ENCODE data around the gene PRKAA2.

The PRKAA2 gene

GRCh38 chr1:56631901-56632300 is 13.2 kb upstream of the PRKAA2 start:
- FAIRE-seq (no peak), DNase-seq (ENCODE audit: insufficient read length, low spot score) (no peak)
- TF ChIP-seq SPI1 (IDR thresholded peaks at IDR 0.05; ENCODE audit: low read depth, low read length) (no peak), PAX5 (IDR thresholded peaks at IDR 0.05; ENCODE audit: insufficient read depth, low read length, severe bottlenecking) (no peak), POLR2AphosphoS5 (IDR thresholded peaks at IDR 0.05; ENCODE audit: low read depth, low read length) (no peak), POLR2A (IDR thresholded peaks at IDR 0.05; ENCODE audit: low read depth, low read length) (no peak), TAF1 (IDR thresholded peaks at IDR 0.05; ENCODE audit: low read depth, low read length) (no peak), POU2F2 (IDR thresholded peaks at IDR 0.05; ENCODE audit: low read depth, low read length) (no peak)

- no peak for TF ChIP-seq SPI1 (IDR thresholded peaks at IDR 0.05; ENCODE audit: low read depth, low read length)
- TF ChIP-seq TAF1 (IDR thresholded peaks at IDR 0.05; ENCODE audit: low read depth, low read length) = no peak
- TF ChIP-seq PAX5 (IDR thresholded peaks at IDR 0.05; ENCODE audit: insufficient read depth, low read length, severe bottlenecking) = no peak
- TF ChIP-seq POLR2A (IDR thresholded peaks at IDR 0.05; ENCODE audit: low read depth, low read length) = no peak
- TF ChIP-seq POLR2AphosphoS5 (IDR thresholded peaks at IDR 0.05; ENCODE audit: low read depth, low read length) = no peak
- no peak for TF ChIP-seq POU2F2 (IDR thresholded peaks at IDR 0.05; ENCODE audit: low read depth, low read length)
- FAIRE-seq = no peak
- no peak for DNase-seq (ENCODE audit: insufficient read length, low spot score)
These were observed 10.1 kb upstream of the PRKAA2 start for GRCh38 chr1:56634981-56635380.

GRCh38 chr1:56638248-56638647 is 6.9 kb upstream of the PRKAA2 start:
- no peak for DNase-seq (ENCODE audit: insufficient read length, low spot score)
- no peak for FAIRE-seq
- TF ChIP-seq POLR2A (IDR thresholded peaks at IDR 0.05; ENCODE audit: low read depth, low read length) = no peak
- TF ChIP-seq POU2F2 (IDR thresholded peaks at IDR 0.05; ENCODE audit: low read depth, low read length) = no peak
- no peak for TF ChIP-seq PAX5 (IDR thresholded peaks at IDR 0.05; ENCODE audit: insufficient read depth, low read length, severe bottlenecking)
- TF ChIP-seq SPI1 (IDR thresholded peaks at IDR 0.05; ENCODE audit: low read depth, low read length) = no peak
- TF ChIP-seq TAF1 (IDR thresholded peaks at IDR 0.05; ENCODE audit: low read depth, low read length) = no peak
- no peak for TF ChIP-seq POLR2AphosphoS5 (IDR thresholded peaks at IDR 0.05; ENCODE audit: low read depth, low read length)

GRCh38 chr1:56639211-56639610 is 5.9 kb upstream of the PRKAA2 start:
- FAIRE-seq (no peak), DNase-seq (ENCODE audit: insufficient read length, low spot score) (no peak)
- TF ChIP-seq PAX5 (IDR thresholded peaks at IDR 0.05; ENCODE audit: insufficient read depth, low read length, severe bottlenecking) (no peak), POLR2A (IDR thresholded peaks at IDR 0.05; ENCODE audit: low read depth, low read length) (no peak), POLR2AphosphoS5 (IDR thresholded peaks at IDR 0.05; ENCODE audit: low read depth, low read length) (no peak), TAF1 (IDR thresholded peaks at IDR 0.05; ENCODE audit: low read depth, low read length) (no peak), POU2F2 (IDR thresholded peaks at IDR 0.05; ENCODE audit: low read depth, low read length) (no peak), SPI1 (IDR thresholded peaks at IDR 0.05; ENCODE audit: low read depth, low read length) (no peak)

GRCh38 chr1:56643661-56644060 is 1.5 kb upstream of the PRKAA2 start:
- TF ChIP-seq POLR2AphosphoS5 (IDR thresholded peaks at IDR 0.05; ENCODE audit: low read depth, low read length) (no peak), SPI1 (IDR thresholded peaks at IDR 0.05; ENCODE audit: low read depth, low read length) (no peak), POLR2A (IDR thresholded peaks at IDR 0.05; ENCODE audit: low read depth, low read length) (no peak), POU2F2 (IDR thresholded peaks at IDR 0.05; ENCODE audit: low read depth, low read length) (no peak), TAF1 (IDR thresholded peaks at IDR 0.05; ENCODE audit: low read depth, low read length) (no peak), PAX5 (IDR thresholded peaks at IDR 0.05; ENCODE audit: insufficient read depth, low read length, severe bottlenecking) (no peak)
- FAIRE-seq (no peak), DNase-seq (ENCODE audit: insufficient read length, low spot score) (no peak)

GRCh38 chr1:56644064-56644918 is 823 bp upstream of the PRKAA2 start:
- TF ChIP-seq TAF1 (IDR thresholded peaks at IDR 0.05; ENCODE audit: low read depth, low read length) (no peak), POU2F2 (IDR thresholded peaks at IDR 0.05; ENCODE audit: low read depth, low read length) (no peak), PAX5 (IDR thresholded peaks at IDR 0.05; ENCODE audit: insufficient read depth, low read length, severe bottlenecking) (no peak), POLR2AphosphoS5 (IDR thresholded peaks at IDR 0.05; ENCODE audit: low read depth, low read length) (no peak), POLR2A (IDR thresholded peaks at IDR 0.05; ENCODE audit: low read depth, low read length) (no peak), SPI1 (IDR thresholded peaks at IDR 0.05; ENCODE audit: low read depth, low read length) (no peak)
- no peak for DNase-seq (ENCODE audit: insufficient read length, low spot score)
- no peak for FAIRE-seq

- no peak for DNase-seq (ENCODE audit: insufficient read length, low spot score)
- FAIRE-seq = no peak
- TF ChIP-seq POLR2AphosphoS5 (IDR thresholded peaks at IDR 0.05; ENCODE audit: low read depth, low read length) (no peak), POU2F2 (IDR thresholded peaks at IDR 0.05; ENCODE audit: low read depth, low read length) (no peak), POLR2A (IDR thresholded peaks at IDR 0.05; ENCODE audit: low read depth, low read length) (no peak)
These were observed 677 bp downstream of the PRKAA2 start for GRCh38 chr1:56645677-56646305.

GRCh38 chr1:56646611-56647010 is 1.5 kb downstream of the PRKAA2 start:
- TF ChIP-seq PAX5 (IDR thresholded peaks at IDR 0.05; ENCODE audit: insufficient read depth, low read length, severe bottlenecking) (no peak), POLR2A (IDR thresholded peaks at IDR 0.05; ENCODE audit: low read depth, low read length) (no peak), TAF1 (IDR thresholded peaks at IDR 0.05; ENCODE audit: low read depth, low read length) (no peak), SPI1 (IDR thresholded peaks at IDR 0.05; ENCODE audit: low read depth, low read length) (no peak), POLR2AphosphoS5 (IDR thresholded peaks at IDR 0.05; ENCODE audit: low read depth, low read length) (no peak), POU2F2 (IDR thresholded peaks at IDR 0.05; ENCODE audit: low read depth, low read length) (no peak)
- DNase-seq (ENCODE audit: insufficient read length, low spot score) = no peak
- FAIRE-seq = no peak

- DNase-seq (ENCODE audit: insufficient read length, low spot score) (no peak), FAIRE-seq (no peak)
- TF ChIP-seq POU2F2 (IDR thresholded peaks at IDR 0.05; ENCODE audit: low read depth, low read length) = no peak
These were observed 2.0 kb downstream of the PRKAA2 start for GRCh38 chr1:56647106-56647505.
